ENCODE results near the gene OR6C76. TPM values are rescaled to one million over a fixed set of nuclear protein-coding genes. Genes with fewer than 3 reads are reported as not detected.

OR6C76 gene
- total RNA-seq, 2 donors from 2014 or later, result not detected

Other genes with a start within 250 kb of the OR6C76 start
- not detected for gene OR10A7, start 205.2 kb upstream of the OR6C76 start, total RNA-seq
- not detected for gene OR6C74, start 181.6 kb upstream of the OR6C76 start, total RNA-seq
- gene OR6C6, start 129.7 kb upstream of the OR6C76 start, total RNA-seq, result not detected
- gene OR6C1, start 111.9 kb upstream of the OR6C76 start, total RNA-seq, result not detected
- not detected for gene OR6C3, start 95.5 kb upstream of the OR6C76 start, total RNA-seq
- not detected for gene OR6C75, start 63.3 kb upstream of the OR6C76 start, total RNA-seq
- gene OR6C65, start 25.7 kb upstream of the OR6C76 start, total RNA-seq, result not detected
- gene OR6C2, start 17.8 kb downstream of the OR6C76 start, total RNA-seq, result not detected
- not detected for gene OR6C70, start 43.9 kb downstream of the OR6C76 start, total RNA-seq
- not detected for gene OR6C68, start 66.1 kb downstream of the OR6C76 start, total RNA-seq
- gene OR6C4, start 123.3 kb downstream of the OR6C76 start, total RNA-seq, result not detected
- not detected for gene OR2AP1, start 146.2 kb downstream of the OR6C76 start, total RNA-seq
- gene OR10P1, start 210.6 kb downstream of the OR6C76 start, total RNA-seq, result not detected